HG02973 (cell line): Measurements from ENCODE around the gene ARSB.
"Not testable (repeated sequence)": the region's sequence is repeated elsewhere in the genome, so short reads cannot be mapped to it uniquely, and the experiment has no call there.

ENCODE experiments used
- ATAC-seq: cut with Tn5 transposase; IDR thresholded peaks from one replicate; pipeline ENCODE4 v1.9.1; 2021; ENCODE audit warnings: moderate library complexity; ENCODE audit not compliant: unreplicated experiment

ARSB gene

GRCh38 chr5:78997090-78997489 lies 12.0 kb upstream of the ARSB start:
- ATAC-seq: no peak

- ATAC-seq: no peak
Observed at GRCh38 chr5:78995521-78996007, 10.5 kb upstream of the ARSB start.

- ATAC-seq: no peak
Observed at GRCh38 chr5:78993165-78993564, 8.1 kb upstream of the ARSB start.

- ATAC-seq: no peak
Observed at GRCh38 chr5:78992146-78992545, 7.0 kb upstream of the ARSB start.

GRCh38 chr5:78989080-78989479 lies 4.0 kb upstream of the ARSB start:
- ATAC-seq: no peak

GRCh38 chr5:78985725-78986223 lies 664 bp upstream of the ARSB start:
- ATAC-seq: peak; percentile 57

GRCh38 chr5:78984439-78985115 lies 533 bp downstream of the ARSB start:
- peak; percentile 45 for ATAC-seq

- no peak for ATAC-seq
Observed at GRCh38 chr5:78983601-78984438, 1.3 kb downstream of the ARSB start.

- not testable (repeated sequence) for ATAC-seq
Observed at GRCh38 chr5:78983194-78983593, 1.9 kb downstream of the ARSB start.

GRCh38 chr5:78979909-78980308 lies 5.2 kb downstream of the ARSB start:
- ATAC-seq: no peak

GRCh38 chr5:78979117-78979742 lies 5.9 kb downstream of the ARSB start:
- no peak for ATAC-seq

- no peak for ATAC-seq
Observed at GRCh38 chr5:78975035-78975434, 10.1 kb downstream of the ARSB start.

GRCh38 chr5:78974601-78975000 lies 10.5 kb downstream of the ARSB start:
- no peak for ATAC-seq

GRCh38 chr5:78974011-78974410 lies 11.1 kb downstream of the ARSB start:
- no peak for ATAC-seq

GRCh38 chr5:78972654-78973428 lies 12.3 kb downstream of the ARSB start:
- ATAC-seq: no peak

GRCh38 chr5:78971998-78972397 lies 13.1 kb downstream of the ARSB start:
- ATAC-seq: no peak

- ATAC-seq: no peak
Observed at GRCh38 chr5:78968781-78969180, 16.3 kb downstream of the ARSB start.

GRCh38 chr5:78964889-78965288 lies 20.2 kb downstream of the ARSB start:
- ATAC-seq: no peak

- no peak for ATAC-seq
Observed at GRCh38 chr5:78961743-78962142, 23.4 kb downstream of the ARSB start.

GRCh38 chr5:78959767-78960166 lies 25.3 kb downstream of the ARSB start:
- ATAC-seq: no peak
